Effector CD8-positive, alpha-beta T cell (primary cell): ENCODE data around the gene FAM83E.
"Not testable (repeated sequence)": the region's sequence is repeated elsewhere in the genome, so short reads cannot be mapped to it uniquely, and the experiment has no call there.

Experiments
- DNase-seq: peaks from one replicate; lab custom pipeline; 2025; lab: John Stamatoyannopoulos, UW

FAM83E gene

DNA sequence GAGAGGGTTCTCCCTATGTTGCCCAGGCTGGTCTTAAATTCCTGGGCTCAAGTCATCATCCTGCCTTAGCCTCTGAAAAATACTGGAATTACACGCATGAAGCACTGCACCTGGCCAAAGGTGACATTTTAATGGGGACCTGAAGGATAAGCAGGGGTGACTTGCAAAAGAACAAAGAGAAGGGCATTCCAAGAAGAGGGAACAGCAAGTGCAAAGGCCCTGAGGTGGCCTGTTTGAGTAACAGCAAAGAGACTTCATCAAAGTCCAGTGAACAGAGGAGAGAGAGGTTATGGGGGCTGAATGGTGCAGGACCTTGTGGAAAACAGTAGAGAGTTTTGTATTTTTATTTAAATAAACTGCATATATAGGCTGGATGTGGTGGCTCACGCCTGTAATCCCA is 27.0 kb upstream of the FAM83E start:
- DNase-seq: no peak

DNA sequence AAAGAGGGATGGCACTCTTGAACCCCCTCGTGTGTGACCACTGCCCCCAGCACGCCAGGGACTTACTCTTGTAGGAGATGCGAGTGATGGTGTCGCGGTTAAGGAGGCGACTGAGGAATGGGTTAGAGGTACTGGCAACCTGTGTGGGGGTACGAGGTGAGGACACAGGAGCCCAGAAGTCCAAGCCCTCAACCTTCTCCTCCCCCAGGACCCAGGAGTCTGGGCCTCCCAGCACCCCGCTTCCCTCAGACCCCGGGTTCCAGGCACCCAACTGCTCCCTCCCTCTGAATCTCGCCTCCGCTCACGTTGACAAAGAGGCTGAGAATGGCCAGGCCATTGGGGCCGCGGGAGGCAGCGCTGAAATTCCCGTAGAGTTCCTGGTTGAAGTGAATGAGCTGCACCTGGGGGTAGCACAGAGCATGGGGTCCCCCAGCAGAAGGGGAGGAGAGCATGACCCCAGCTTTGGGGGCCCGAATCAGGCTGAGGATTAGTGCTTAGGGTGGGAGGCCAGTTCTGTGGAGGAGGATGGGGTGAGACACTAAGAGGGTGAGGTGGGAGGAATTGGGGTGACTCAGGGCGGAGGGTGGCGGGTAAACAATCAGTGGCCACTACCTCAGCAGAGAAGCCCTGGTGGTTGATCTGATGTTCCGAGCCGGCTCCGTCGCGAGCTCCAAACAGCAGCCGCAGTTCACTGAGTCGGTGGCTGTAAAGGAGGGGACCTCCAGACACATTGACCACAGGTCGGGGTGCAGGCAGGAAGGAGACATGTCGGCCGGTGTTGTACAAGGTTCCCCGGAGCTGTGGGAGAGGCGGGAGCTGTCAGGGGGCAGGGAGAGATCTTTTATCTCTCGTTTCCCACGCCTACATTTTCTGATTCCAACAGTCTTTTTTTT is 24.9 kb upstream of the FAM83E start:
- no peak for DNase-seq

DNA sequence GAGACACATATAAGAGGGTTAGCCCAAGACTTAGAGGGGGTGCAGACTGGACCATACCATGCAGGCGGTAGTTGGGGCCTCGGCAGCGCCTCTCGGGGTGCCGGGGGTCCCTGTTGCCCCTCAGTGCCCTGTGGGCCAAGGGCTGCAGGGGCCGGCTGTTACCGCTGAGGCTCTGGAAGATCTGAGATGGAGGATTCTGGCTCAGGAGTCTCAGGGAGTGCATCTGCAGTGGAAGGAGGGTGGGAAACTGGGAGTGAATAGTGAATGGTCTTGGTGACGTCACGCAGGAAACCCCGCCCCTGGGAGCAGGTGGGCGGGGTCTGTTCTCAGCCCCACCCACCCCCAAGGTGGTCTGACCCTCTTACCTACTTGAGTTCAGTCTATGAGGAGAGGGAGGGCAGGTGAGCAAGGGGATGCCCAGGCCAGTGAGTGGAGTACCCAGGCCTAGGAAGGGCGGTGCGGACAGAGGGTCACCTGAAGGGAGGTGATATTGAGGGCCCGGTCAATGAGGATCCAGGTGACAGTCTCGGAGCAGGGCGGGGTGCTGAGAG is 24.0 kb upstream of the FAM83E start:
- DNase-seq: no peak

DNA sequence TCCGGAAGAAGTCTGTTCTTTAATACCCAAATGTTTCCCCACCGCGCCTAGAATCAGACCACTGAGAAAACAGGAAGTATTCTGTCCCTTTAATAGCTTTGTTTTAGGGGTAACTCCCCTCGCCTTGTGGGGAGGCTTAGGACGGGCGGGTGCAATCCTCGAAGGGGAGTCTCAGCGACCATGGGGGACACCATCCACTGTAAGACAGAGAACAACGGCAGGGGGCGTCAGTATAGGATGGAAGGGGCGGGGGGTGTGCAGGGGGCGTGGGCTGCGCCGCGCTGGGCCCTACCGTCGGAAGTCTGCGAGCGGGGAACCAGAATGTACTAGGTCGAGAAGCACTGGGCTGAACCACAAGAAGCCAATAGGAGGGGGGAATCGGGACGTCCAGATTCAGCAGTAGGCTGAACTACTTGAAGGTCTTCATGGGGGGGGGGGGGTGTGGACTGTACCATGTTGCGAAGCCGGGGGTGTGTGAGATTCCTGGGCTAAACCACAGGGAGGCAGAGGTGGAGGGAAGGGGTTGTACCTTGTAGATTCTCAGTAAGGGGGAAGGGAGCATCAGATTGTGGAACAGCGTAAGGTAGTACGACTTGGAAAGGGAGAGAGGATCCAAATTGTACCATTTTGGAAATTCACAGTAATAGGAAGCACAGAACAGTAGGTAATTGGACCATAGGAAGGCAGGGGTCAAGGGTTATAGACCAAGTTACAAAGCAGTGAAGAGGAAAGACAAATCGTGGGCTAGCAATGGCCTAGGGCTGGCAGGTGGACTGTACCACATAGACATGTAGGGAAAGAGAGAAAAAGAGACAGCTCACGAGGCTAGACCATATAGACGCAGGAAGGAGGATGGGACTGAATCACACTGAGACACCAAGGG is 23.3 kb upstream of the FAM83E start:
- DNase-seq: peak; percentile 83

DNA sequence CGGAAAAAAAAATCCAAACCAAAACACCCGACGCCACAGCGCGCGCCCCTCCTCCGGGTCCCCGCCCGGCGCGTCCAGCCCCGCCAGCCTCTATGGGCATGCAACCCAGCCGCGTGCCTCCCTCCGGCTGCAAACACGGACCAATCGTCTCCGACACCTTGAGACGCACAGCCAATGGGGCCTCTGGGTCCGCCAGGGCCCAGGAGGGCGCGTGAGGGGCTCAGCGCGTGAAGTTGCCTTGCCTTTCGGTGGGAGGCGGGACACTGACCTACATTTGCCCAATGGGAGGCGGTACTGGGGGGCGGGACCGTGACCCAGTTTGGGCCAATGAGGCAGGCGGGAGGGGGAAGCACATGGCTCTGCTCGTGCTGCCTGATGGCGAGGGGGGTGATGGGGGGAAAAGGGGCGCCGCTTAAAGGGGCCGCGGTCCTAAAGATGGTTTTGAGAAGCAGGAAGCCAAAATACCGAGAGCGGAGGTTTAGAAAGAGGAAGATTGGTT is 22.6 kb upstream of the FAM83E start:
- peak; percentile 99 for DNase-seq

DNA sequence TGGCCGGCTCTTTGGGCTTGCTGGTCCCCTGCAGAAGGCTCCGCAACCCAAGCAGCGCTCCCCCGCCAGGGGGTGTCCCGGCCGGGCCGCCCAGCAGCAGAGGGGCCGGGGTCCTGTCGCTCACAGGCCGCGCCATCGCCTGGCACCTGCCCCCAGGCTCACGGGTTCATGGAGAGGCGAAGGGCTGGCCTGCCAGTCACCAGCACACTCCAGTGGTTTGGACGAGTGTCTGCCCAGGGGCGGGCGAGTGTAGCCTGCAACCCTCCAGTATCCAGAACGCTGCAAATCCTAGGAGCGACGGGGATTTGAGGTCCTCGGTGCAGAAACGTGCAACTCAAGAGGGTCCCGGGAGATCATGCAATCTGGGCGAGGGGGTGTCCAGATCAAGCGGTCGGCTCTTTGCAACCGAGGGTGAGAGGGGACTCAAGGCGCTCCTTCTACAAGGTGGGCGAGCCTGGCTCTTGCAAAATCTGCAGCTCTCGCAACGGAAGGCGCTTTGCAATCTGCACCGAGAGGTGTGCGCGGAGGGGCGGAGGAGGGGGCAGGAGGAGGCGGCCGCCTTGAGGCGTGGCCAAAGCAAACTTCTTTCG is 22.1 kb upstream of the FAM83E start, which contains the start of gene DBP:
TSS of gene DBP (minus strand) at position 521 of the 590 bp plus-strand sequence. CDS start at position 136, 385 bp downstream.
- no peak for DNase-seq

DNA sequence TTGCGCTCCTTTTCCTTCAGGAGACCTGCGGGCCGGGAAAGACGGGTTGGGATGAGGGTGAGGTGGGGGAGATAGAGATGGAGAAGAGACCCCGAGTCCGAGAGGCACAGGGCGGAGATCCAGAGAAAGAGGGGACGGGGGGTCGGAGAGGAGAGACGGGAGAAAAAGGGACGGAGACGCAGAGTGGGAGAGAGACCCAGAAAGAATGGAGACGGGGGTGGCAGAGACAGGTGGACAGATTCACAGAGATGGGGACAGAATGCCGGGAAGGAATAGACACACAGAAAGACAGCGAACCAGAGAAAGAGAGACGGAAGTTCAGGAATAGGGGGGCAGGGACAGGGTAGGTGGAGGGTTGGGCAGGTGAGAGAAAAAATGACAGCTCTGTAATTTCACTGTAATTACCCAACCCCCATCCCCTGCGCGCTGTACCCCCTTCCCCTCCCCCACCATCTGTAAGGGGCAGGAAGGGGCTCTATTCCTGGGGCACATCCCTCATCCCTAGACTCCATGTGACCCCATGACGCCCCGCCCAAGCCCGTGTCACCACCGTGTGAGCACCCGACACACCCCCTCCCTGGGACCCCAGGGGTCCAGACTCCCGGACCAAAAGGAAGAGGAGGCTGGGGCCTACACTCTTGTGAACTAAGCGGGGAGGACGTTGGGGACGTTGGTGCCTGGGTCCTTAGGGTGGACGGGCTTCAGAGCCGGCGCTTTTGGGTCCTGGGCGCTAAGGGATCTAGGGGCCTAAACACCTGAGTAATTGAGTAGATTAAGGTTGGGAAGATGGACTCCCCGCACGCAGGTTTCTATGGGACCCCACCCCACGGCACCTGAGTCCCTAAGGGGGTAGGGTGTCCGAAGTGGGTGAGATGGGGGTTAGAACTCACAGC is 21.3 kb upstream of the FAM83E start:
- peak; percentile 30 for DNase-seq

DNA sequence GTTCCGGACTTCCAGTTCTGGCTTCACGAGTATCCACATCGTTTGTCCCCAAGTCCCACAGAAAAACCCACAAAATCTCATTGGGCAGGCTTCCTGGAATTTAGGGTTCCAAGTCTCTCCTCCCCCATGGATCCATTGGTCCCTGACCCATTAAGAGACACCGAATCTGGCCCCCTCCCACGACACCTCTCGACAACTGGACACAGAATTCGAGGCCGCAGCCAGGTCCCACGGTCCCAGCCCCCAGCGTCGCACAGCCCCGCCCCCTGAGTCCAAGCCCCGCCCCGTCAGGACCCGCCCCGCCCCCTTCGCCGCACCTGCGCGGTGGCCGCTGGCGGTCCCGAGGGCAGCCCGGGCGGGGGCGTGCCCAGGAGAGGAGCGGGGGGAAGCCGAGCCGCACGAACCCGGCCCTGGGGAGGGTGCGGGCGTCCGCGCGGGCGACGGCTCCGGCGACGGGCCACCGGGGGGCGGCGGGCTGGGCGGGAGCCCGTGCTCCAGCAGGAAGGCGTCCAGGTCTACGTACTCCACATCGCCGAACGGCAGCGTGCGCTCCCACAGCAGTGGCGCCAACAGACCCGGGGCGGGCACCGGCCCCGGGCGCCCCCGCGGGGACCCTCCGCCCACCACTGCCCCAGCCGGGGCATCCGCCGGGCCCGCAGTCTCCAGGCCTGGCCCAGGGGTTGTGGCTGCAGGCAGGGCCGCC is 20.5 kb upstream of the FAM83E start:
- DNase-seq: peak; percentile 70

DNA sequence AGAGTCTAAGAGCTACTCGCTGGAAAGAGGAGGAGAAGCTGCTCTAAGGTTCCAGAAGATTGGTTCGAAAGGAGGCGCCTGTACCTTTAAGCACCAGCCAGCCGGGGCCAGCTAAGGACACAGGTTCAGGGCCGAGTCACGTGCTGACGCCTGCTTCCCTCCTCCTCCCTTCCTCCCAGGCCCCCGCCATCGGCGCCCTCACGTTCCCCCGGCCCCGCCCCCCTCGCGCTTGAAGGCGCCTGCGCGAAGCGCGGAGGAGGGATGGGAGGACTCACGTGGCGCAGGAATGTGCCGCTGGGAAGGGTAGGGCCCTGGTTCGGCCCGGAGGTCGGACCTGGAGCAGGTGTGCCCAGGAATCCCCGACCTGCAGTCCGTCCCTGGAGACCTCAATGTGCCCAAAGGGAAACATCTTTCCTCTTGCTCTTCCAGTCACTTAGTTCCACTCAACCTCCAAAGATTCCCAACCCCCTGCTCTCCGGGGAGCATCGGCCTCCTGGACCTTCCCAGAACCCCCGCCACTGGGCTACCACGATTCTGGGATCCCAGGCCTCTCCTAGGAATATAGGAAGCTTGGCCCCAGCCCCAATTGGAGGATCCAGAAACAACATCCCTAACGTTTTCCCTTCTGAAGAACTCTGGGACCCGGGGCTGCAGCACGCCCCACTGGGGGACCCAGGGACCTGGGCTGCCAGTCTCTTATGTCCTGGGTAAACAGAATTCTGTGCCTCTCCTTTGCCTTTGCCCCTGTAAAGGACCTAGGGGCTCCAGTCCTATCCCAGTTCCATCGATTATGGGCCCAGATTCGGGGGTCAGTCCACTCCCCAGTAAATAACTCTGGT is 19.8 kb upstream of the FAM83E start:
- peak; percentile 89 for DNase-seq

DNA sequence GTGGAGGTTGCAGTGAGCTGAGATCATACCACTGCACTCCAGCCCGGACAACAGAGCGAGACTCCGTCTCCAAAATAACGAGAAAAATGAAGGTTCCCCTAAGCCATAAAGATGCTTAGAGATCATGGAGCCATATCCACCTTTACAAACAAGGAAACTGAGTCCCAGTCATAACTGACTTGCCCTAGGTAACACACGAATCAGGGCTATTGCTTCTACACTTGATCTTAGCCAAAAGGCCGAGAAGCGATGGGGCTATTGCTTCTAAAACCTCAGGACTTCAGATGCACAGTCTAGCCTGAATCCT is 19.1 kb upstream of the FAM83E start:
- DNase-seq: no peak

DNA sequence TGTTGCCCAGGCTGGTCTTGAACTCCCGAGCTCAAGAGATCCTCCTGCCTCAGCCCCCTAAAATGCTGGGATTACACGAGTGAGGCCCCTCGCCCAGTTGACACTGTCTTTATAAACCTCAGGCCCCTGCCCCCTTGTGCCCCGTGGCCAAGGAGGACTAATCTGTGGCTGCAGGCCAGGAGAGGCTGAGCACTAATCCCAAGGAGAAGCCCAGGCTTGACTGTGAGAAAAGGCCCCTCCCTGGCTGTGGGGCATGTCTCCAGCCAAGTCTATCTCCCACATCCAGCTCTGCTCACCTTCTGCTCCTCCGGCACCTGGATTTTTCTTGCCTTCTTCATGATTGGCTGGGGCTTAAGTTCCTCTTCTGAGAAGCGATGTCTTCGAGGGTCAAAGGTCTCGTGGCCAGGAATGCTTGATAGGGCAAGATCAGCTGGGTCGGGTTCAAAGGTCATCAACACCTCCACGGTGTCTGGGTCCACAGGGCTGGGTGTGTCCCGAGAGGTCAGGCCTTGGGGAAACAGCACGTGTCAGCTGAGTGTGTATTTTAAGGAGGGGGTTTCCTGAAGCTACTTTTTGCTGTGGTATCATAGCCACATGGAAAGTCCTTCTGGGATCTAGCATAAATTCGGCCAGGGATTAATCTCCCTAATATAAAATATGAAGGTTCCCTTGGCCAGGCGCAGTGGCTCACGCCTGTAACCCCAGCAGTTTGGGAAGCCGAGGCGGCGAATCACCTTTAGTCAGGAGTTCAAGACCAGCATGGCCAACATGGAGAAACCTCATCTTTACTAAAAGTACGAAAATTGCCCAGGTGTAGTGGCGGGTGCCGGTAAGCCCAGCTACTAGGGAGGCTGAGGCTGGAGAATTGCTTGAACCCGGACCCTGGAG is 18.5 kb upstream of the FAM83E start:
- no peak for DNase-seq

DNA sequence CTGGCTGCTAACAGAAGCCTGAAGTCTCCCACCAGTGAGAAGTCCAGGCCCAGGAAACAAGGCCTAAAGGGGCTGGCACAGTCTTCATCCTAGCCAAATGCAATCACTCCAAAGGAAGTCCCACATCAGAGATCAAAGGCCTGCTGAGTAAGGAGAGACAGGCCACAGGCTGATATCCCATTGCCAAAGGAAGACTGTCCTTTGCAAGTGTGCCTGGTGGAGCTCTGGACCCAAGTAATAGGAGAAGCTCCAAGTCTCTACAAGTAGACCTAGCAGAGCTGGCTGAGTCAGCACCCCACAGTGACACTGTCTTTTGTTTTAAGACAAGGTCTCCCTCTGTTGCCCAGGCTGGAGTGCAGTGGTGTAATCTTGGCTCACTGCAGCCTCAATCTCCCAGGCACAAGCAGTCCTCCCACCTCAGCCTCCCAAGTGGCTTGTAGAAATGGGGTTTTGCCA is 17.8 kb upstream of the FAM83E start:
- no peak for DNase-seq

DNA sequence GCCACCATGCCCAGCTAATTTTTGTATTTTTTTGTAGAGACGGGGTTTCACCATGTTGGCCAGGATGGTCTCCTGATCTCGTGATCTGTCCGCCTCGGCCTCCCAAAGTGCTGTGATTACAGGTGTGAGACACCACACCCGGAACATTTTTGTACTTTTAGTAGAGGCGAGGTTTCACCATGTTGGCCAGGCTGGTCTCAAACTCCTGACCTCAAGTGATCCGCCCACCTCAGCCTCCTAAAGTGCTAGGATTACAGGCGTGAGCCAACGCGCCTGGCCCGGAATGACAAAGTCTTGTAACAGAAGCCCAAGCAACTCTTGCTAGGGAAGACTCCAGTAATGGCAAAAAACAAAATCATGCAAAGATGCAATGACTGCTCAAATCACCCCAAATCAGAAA is 17.4 kb upstream of the FAM83E start:
- DNase-seq: not testable (repeated sequence)

DNA sequence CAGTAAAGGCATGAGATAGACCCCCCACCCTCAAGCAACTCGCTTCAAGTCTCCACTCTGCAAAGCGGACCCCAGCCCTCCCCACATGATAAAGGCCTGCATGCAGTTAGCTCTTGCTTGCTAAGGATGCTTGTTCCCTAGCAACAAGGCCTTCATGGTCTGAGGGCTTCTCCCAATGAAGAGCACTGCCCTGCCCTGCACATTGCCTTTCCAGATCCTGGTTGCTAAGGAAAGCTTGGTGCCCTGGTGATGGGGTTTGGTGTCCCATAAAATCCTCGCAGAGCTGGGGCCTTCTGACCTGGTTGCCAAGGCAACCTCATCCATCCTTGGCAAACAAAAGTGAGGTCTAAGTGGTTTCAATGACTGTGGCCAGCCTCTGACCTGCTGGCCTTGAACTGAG is 16.3 kb upstream of the FAM83E start:
- DNase-seq: no peak

DNA sequence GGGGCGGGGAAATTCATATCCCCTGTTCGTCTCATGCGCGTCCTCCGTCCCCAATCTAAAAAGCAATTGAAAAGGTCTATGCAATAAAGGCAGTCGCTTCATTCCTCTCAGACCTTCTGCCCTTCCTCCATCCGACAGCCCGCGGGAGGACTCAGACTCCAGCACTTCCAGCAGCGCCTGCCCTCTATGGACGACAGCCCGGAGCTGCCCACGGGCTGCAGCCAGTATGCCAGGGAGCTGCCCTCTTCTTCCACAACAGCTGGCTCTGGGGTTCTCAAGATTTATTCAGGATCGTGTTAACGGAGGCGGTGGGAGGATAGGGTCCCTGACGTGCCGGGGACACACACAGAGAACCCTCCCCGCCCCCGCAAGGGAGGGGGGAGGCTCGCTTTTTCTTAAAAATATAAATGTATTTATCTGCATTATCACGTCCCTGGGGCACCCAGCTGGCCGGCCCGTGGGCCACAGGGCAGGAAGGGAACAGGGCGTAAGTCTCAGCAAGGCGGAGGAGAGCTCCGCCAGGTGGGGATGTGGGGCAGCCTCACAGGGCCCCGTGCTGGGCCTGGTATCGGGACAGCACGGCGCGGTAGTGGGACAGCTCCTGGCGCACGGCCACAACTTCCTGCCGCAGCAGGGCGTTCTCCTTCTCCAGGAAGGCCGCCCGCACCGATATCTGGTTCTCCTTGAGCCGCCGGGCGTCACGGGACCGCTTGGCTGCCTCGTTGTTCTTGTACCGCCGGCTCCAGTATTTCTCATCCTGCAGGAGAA is 15.6 kb upstream of the FAM83E start:
- DNase-seq: no peak

DNA sequence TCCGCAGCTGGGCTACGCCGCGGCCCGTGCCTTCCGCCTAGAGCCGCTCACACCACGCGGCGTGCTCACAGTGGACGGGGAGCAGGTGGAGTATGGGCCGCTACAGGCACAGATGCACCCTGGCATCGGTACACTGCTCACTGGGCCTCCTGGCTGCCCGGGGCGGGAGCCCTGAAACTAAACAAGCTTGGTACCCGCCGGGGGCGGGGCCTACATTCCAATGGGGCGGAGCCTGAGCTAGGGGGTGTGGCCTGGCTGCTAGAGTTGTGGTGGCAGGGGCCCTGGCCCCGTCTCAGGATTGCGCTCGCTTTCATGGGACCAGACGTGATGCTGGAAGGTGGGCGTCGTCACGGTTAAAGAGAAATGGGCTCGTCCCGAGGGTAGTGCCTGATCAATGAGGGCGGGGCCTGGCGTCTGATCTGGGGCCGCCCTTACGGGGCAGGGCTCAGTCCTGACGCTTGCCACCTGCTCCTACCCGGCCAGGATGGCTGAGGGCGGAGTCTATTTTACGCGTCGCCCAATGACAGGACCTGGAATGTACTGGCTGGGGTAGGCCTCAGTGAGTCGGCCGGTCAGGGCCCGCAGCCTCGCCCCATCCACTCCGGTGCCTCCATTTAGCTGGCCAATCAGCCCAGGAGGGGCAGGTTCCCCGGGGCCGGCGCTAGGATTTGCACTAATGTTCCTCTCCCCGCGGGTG is 14.9 kb upstream of the FAM83E start:
- DNase-seq: peak; percentile 17

DNA sequence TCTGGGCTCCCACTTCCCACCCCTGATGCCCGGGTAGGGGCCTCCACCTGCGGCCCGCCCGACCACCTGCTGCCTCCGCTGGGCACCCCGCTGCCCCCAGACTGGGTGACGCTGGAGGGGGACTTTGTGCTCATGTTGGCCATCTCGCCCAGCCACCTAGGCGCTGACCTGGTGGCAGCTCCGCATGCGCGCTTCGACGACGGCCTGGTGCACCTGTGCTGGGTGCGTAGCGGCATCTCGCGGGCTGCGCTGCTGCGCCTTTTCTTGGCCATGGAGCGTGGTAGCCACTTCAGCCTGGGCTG is 14.4 kb upstream of the FAM83E start:
- no peak for DNase-seq
